Heart left ventricle (tissue), 16 donors: ENCODE data around the gene HUS1B. TPM values are rescaled to one million over a fixed set of nuclear protein-coding genes. Genes with fewer than 3 reads are reported as not detected.
A peak's percentile ranks its signal among the peaks of the same experiment; 100 is the strongest.

ENCODE experiments used
- ATAC-seq, 4 donors: fragments of 200-7000 bp; cut with Tn5 transposase; one replicate each; pipeline ENCODE4 v1.9.1; 2020 to 2022; ENCODE audit warnings: moderate library complexity in 4 of 4, mild to moderate bottlenecking in 3 of 4, moderate number of reproducible peaks in 1 of 4
- DNase-seq, 5 donors: peaks; one replicate each; pipeline ENCODE4 v3.0.0-alpha.2; 2020
- H3K27ac ChIP-seq, 12 donors: fragments of 200-600 bp; sonication (generic) in 4 of 12; one replicate each; pipeline versions ENCODE4 v1.5.0 to v1.8.0; 2016 to 2022; ENCODE audit warnings: mild to moderate bottlenecking in 2 of 12
- H3K27me3 ChIP-seq, 9 donors: fragments of 200-600 bp; sonication (generic) in 2 of 9; one replicate each; pipeline versions ENCODE4 v1.5.1 to v1.8.0; 2016 to 2022; ENCODE audit warnings: mild to moderate bottlenecking in 3 of 9
- H3K36me3 ChIP-seq, 9 donors: fragments of 200-600 bp; sonication (generic) in 2 of 9; one replicate each; pipeline versions ENCODE4 v1.5.0 to v1.8.0; 2018 to 2022; ENCODE audit warnings: mild to moderate bottlenecking in 2 of 9
- H3K4me1 ChIP-seq, 12 donors: fragments of 200-600 bp; sonication (generic) in 4 of 12; one replicate each; pipeline versions ENCODE4 v1.5.0 to v1.8.0; 2016 to 2022; ENCODE audit warnings: mild to moderate bottlenecking in 3 of 12
- H3K4me3 ChIP-seq, 12 donors: fragments of 200-600 bp; sonication (generic) in 4 of 12; one replicate each; pipeline versions ENCODE4 v1.5.0 to v1.8.0; 2017 to 2022; ENCODE audit warnings: mild to moderate bottlenecking in 9 of 12, moderate library complexity in 4 of 12
- H3K9me3 ChIP-seq, 12 donors: fragments of 200-600 bp; sonication (generic) in 4 of 12; one replicate each; pipeline versions ENCODE4 v1.5.0 to v1.8.0; 2016 to 2022; ENCODE audit warnings: mild to moderate bottlenecking in 1 of 12
- CTCF ChIP-seq, 12 donors: fragments of 200-600 bp; sonication (generic) in 4 of 12; IDR thresholded peaks; one replicate each; pipeline versions ENCODE4 v1.5.0 to v1.8.0; 2018 to 2022; ENCODE audit warnings: antibody characterized with exemption in 12 of 12, mild to moderate bottlenecking in 5 of 12
- POLR2A ChIP-seq, 2 donors: fragments of 450-650 bp; IDR thresholded peaks; one replicate each; pipeline ENCODE4 v1.6.1; 2017; ENCODE audit warnings: antibody characterized with exemption in 2 of 2, mild to moderate bottlenecking in 2 of 2, moderate library complexity in 2 of 2
- WGBS, 4 donors: extraction: QIAGEN DNeasy Blood & Tissue Kit in 2 of 4; methylation state at CpG; one replicate each; pipeline versions ENCODE4 v1.1.5 to v1.1.7; 2013 to 2018; 5-methylcytosine and 5-hydroxymethylcytosine counted together
- intact Hi-C, 10 donors: fragments of 100-400 bp; cut with DNase I; formaldehyde crosslinking; loops; one replicate each; pipeline versions ENCODE4 v1.11.1 to v1.14.2; 2022
- polyA plus RNA-seq, 2 donors: library from polyadenylated mRNA; stranded (reverse); fragments of 200-250 nt; gene quantifications; one replicate each; pipeline ENCODE4 v1.2.3, GENCODE V29; 2013
- total RNA-seq, 9 donors: library from RNA; depleted of rRNA in 2 of 9; stranded (reverse); fragments of >200 nt in 2 of 9; fragmentation: NEBNext Ultra II Directional in 3 of 9; extraction: Animal tissue kit (Norgen Biotek cat#: 25700) in 3 of 9; gene quantifications; one replicate each; pipeline versions ENCODE4 v1.1.0 to v1.2.4, GENCODE V29; 2016 to 2023
- donor health status: ischemic (EF 13 %, LVEDD 7.1; RV severe dilation, severe dysfunction).
- donor health status: healthy with polysubstance abuse.
- donor health status: DM: no; HTN: yes; CAD: no.
- donor health status: DM: no; HTN: no; CAD: no.
- donor health status: ischemic (EF 25% LVEDD 6.9; RV normal size, moderate dysfunction).
- donor health status: ischemic (EF 25% LVEDD 5.7; RV mildly dilated, moderate dysfunction).
- donor health status: healthy.
- donor health status: DM: yes; HTN: yes; CAD: no.
- donor health status: ischemic (EF 35%, LVEDD 5.7; RV mildly dilated, moderate dysfunction).
- donor health status: nonischemic (EF 11% LVEDD 7.7; RV severe dilation, severe dysfunction).
- donor health status: DM: yes; HTN: yes; CAD: no.
- donor health status: PGD.
- donor health status: ischemic (EF 29% LVEDD 5.4; RV normal size, mild dysfunction).
- donor health status: nonischemic (EF 23%, LVEDD 6.1; RV moderate dilation, normal function).

Gene HUS1B
- total and polyA plus RNA-seq, 11 donors: 0.19 to 0.80 (median 0.39) TPM; not detected in 6

- peaks cover 0 to 9% (median 0%) of the 10 kb centered on the region in 9 donors for H3K36me3 ChIP-seq
- DNase-seq (no peak), ATAC-seq (peak; percentile 69 to 91 (median 78))
- peaks cover 0 to 37% (median 24%) of the 10 kb centered on the region in 12 donors for H3K4me1 ChIP-seq
- TF ChIP-seq POLR2A (IDR thresholded peaks at IDR 0.05) (no peak), CTCF (IDR thresholded peaks at IDR 0.05) (no peak)
- 8 to 19% (median 16%) methylated on average over 2 of the region's 2 CpGs for WGBS, 4 donors
- H3K27ac ChIP-seq: peak overlapping the region in 6 of 12 donors; percentile 19 to 69 (median 36)
- intact Hi-C loops: no loop called here
- no peak overlapping the region for H3K4me3 ChIP-seq
- H3K9me3 ChIP-seq: peaks cover 0 to 27% (median 6%) of the 10 kb centered on the region in 12 donors
- H3K27me3 ChIP-seq: no peaks in the 10 kb centered on the region
These were observed 1.3 kb upstream of the HUS1B start for GRCh38 chr6:658244-658643.

GRCh38 chr6:657743-658142 lies 843 bp upstream of the HUS1B start:
- Histone ChIP-seq H3K27me3 (no peaks in the 10 kb centered on the region), H3K27ac (peak overlapping the region in 6 of 12 donors; percentile 19 to 69 (median 36)), H3K4me1 (peaks cover 0 to 37% (median 24%) of the 10 kb centered on the region in 12 donors), H3K4me3 (no peak overlapping the region), H3K9me3 (peaks cover 0 to 29% (median 7%) of the 10 kb centered on the region in 12 donors), H3K36me3 (peaks cover 0 to 9% (median 0%) of the 10 kb centered on the region in 9 donors)
- 42 to 52% (median 47%) methylated on average over 1 of the region's 1 CpG for WGBS, 4 donors
- no peak for TF ChIP-seq POLR2A (IDR thresholded peaks at IDR 0.05)
- no peak for TF ChIP-seq CTCF (IDR thresholded peaks at IDR 0.05)
- no peak for DNase-seq
- intact Hi-C loops: no loop called here
- no peak for ATAC-seq

- Histone ChIP-seq H3K27me3 (no peaks in the 10 kb centered on the region), H3K36me3 (peaks cover 0 to 9% (median 0%) of the 10 kb centered on the region in 9 donors), H3K4me1 (peaks cover 0 to 22% (median 15%) of the 10 kb centered on the region in 12 donors), H3K27ac (no peak overlapping the region), H3K4me3 (no peak overlapping the region), H3K9me3 (peaks cover 0 to 25% (median 7%) of the 10 kb centered on the region in 12 donors)
- ATAC-seq (no peak), DNase-seq (no peak)
- WGBS, 4 donors: 74 to 87% (median 80%) methylated on average over 4 of the region's 4 CpGs
- intact Hi-C loops: no loop called here
- TF ChIP-seq CTCF (IDR thresholded peaks at IDR 0.05) (no peak), POLR2A (IDR thresholded peaks at IDR 0.05) (no peak)
These were observed 2.8 kb downstream of the HUS1B start for GRCh38 chr6:654136-654535.

- no peak for ATAC-seq
- Histone ChIP-seq H3K27ac (no peak overlapping the region), H3K36me3 (peaks cover 0 to 9% (median 0%) of the 10 kb centered on the region in 9 donors), H3K4me1 (peaks cover 0 to 9% (median 6%) of the 10 kb centered on the region in 12 donors), H3K27me3 (no peaks in the 10 kb centered on the region), H3K4me3 (no peak overlapping the region), H3K9me3 (peaks cover 0 to 25% (median 7%) of the 10 kb centered on the region in 12 donors)
- intact Hi-C loops: no loop called here
- 85 to 90% (median 87%) methylated on average over 3 of the region's 3 CpGs for WGBS, 4 donors
- TF ChIP-seq POLR2A (IDR thresholded peaks at IDR 0.05) (no peak), CTCF (IDR thresholded peaks at IDR 0.05) (no peak)
- no peak for DNase-seq
These were observed 4.0 kb downstream of the HUS1B start for GRCh38 chr6:652865-653264.
